GM19455 (cell line): ENCODE measurements around the gene SAMD1.

Experiments
- ATAC-seq: cut with Tn5 transposase; IDR thresholded peaks from one replicate; pipeline ENCODE4 v1.9.1; 2021; ENCODE audit not compliant: unreplicated experiment

SAMD1 gene

DNA sequence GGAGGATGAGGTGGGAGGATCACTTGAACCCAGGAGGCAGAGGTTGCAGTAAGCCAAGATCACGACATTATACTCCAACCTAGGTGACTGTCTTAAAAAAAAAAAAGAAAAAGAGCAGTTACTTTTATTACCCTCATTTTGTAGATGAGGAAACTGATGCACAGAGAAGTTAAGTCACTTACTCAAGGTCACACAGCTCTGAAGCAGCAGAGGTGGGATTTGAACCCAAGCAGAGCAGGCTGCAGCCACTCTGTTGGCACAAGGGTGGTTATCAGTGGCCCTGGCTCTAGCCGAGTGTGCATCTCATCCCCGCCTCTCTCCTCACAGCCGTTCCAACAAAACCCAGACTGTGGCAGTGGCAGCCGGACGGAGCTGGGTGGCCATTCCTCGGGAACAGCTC lies 51.4 kb downstream of the SAMD1 start:
- no peak for ATAC-seq
